CD4-positive, alpha-beta T cell treated with Interleukin-4 for 1 hour (primary cell): Measurements from ENCODE around the gene GALK2.
"Not testable (repeated sequence)": the region's sequence is repeated elsewhere in the genome, so short reads cannot be mapped to it uniquely, and the experiment has no call there.

Source experiments
- DNase-seq, 2 donors: peaks; one replicate each; pipeline ENCODE4 v3.0.0-alpha.2; 2020 to 2022

GALK2 gene

GRCh38 chr15:49287481-49287880 lies 117.4 kb downstream of the GALK2 start:
- DNase-seq: no peak

GRCh38 chr15:49288391-49288790 lies 118.3 kb downstream of the GALK2 start:
- no peak for DNase-seq

- no peak for DNase-seq
Measured at GRCh38 chr15:49290191-49290590, 120.1 kb downstream of the GALK2 start.

GRCh38 chr15:49293941-49294340 lies 123.9 kb downstream of the GALK2 start:
- DNase-seq: no peak

GRCh38 chr15:49296258-49296657 lies 126.2 kb downstream of the GALK2 start:
- DNase-seq: no peak

GRCh38 chr15:49297584-49297983 lies 127.5 kb downstream of the GALK2 start:
- DNase-seq: no peak

GRCh38 chr15:49300856-49301255 lies 130.8 kb downstream of the GALK2 start:
- no peak for DNase-seq

- DNase-seq: no peak
Measured at GRCh38 chr15:49301562-49301961, 131.5 kb downstream of the GALK2 start.

- no peak for DNase-seq
Measured at GRCh38 chr15:49303003-49303402, 133.0 kb downstream of the GALK2 start.

GRCh38 chr15:49306551-49306950 lies 136.5 kb downstream of the GALK2 start:
- no peak for DNase-seq

- DNase-seq: no peak
Measured at GRCh38 chr15:49308686-49309085, 138.6 kb downstream of the GALK2 start.

- no peak for DNase-seq
Measured at GRCh38 chr15:49309889-49310288, 139.8 kb downstream of the GALK2 start.

- DNase-seq: no peak
Measured at GRCh38 chr15:49313650-49314049, 143.6 kb downstream of the GALK2 start.

- DNase-seq: no peak
Measured at GRCh38 chr15:49314716-49315115, 144.7 kb downstream of the GALK2 start.

- no peak for DNase-seq
Measured at GRCh38 chr15:49315391-49315823, 145.4 kb downstream of the GALK2 start.

- no peak for DNase-seq
Measured at GRCh38 chr15:49320351-49320750, 150.3 kb downstream of the GALK2 start.

- DNase-seq: no peak
Measured at GRCh38 chr15:49323207-49323606, 153.2 kb downstream of the GALK2 start.

GRCh38 chr15:49327927-49328326 lies 157.9 kb downstream of the GALK2 start:
- no peak for DNase-seq

- no peak for DNase-seq
Measured at GRCh38 chr15:49328941-49329340, 158.9 kb downstream of the GALK2 start.

GRCh38 chr15:49330166-49330565 lies 160.1 kb downstream of the GALK2 start:
- DNase-seq: no peak

- no peak for DNase-seq
Measured at GRCh38 chr15:49331442-49331841, 161.4 kb downstream of the GALK2 start.

GRCh38 chr15:49331951-49332350 lies 161.9 kb downstream of the GALK2 start:
- no peak for DNase-seq

GRCh38 chr15:49339656-49340055 lies 169.6 kb downstream of the GALK2 start:
- no peak for DNase-seq

- DNase-seq: no peak
Measured at GRCh38 chr15:49343546-49343945, 173.5 kb downstream of the GALK2 start.

GRCh38 chr15:49354439-49354838 lies 184.4 kb downstream of the GALK2 start:
- not testable (repeated sequence) for DNase-seq

- no peak for DNase-seq
Measured at GRCh38 chr15:49361370-49361769, 191.3 kb downstream of the GALK2 start.
